HUES48 (cell line): ENCODE measurements around the gene MACROD2.

ENCODE experiments used
- H3K27ac ChIP-seq: one replicate; pipeline ENCODE4 v1.7.0; 2013; ENCODE audit warnings: low read depth, low read length, inconsistent platforms
- H3K27me3 ChIP-seq: 2 replicates; pipeline ENCODE4 v1.6.1; 2013; ENCODE audit warnings: mild to moderate bottlenecking, low read length; ENCODE audit not compliant: control insufficient read depth, insufficient read depth
- H3K36me3 ChIP-seq: 2 replicates; pipeline ENCODE4 v1.6.1; 2013; ENCODE audit warnings: low read length; ENCODE audit not compliant: control insufficient read depth, insufficient read depth
- H3K4me1 ChIP-seq: 2 replicates; pipeline ENCODE4 v1.6.1; 2013; ENCODE audit warnings: mild to moderate bottlenecking, low read length; ENCODE audit not compliant: control insufficient read depth, insufficient read depth
- H3K4me3 ChIP-seq: 2 replicates; pipeline ENCODE4 v1.5.1; 2013; ENCODE audit warnings: mild to moderate bottlenecking, low read depth, low read length
- H3K9ac ChIP-seq: 2 replicates; pipeline ENCODE4 v1.6.1; 2013; ENCODE audit warnings: mild to moderate bottlenecking, low read depth, low read length, moderate library complexity
- H3K9me3 ChIP-seq: 2 replicates; pipeline ENCODE4 v1.6.1; 2013; ENCODE audit warnings: low read length; ENCODE audit not compliant: control insufficient read depth, insufficient read depth

MACROD2 gene

DNA sequence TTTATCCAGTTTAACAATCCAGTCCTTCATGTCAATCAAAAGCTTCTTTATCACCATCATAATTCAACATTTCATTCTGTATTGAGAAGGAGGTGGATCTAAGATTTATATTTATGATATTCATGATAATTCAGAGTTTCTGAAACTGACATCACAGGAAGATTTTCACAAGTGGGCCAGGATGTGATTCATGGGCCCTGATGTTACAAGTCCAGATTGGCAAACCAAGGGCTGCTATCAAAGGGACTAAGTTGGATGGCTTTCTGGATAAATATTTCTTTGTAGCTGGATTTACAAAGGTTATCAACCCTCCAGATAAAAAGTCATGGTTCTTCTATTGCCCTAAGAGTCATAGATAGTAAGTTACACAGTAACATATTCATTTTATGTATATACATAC, 1711.4 kb downstream of the MACROD2 start:
- Histone ChIP-seq H3K27ac (no peak overlapping the region), H3K4me1 (peaks cover 3% of the 10 kb centered on the region; the same call in 1 of the 2 replicates)

DNA sequence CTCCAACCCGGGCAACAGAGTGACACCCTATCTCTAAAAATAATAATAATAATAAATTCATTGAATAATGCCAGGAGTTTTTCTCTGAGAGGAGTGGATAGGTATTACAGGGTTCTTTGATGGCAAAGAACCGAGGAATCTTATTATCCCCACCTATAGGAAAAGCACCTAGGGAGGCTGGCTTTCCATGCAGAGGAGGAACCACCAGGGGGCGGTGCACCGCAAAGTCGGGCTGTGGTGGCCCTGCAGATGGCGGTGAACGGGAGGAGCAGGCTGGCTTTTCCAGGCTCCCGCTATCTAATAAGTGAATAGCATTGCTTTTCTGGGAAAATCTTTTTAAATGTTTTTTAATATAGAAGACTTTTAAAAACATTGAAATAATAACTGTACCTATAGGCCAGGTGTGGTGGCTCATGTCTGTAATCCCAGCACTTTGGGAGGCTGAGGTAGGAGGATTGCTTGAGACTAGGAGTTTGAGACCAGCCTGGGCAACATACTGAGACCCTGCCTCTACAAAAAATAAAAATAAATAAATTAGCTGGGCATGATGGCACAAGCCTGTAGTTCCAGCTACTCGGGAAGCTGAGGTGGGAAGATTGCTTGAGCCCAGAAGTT, 1713.8 kb downstream of the MACROD2 start:
- peaks cover 10% of the 10 kb centered on the region for H3K4me1 ChIP-seq
- H3K27ac ChIP-seq, result no peak overlapping the region
- no peaks in the 10 kb centered on the region for H3K9me3 ChIP-seq
- H3K4me3 ChIP-seq, result no peak overlapping the region
- H3K27me3 ChIP-seq, result no peaks in the 10 kb centered on the region
- H3K36me3 ChIP-seq, result no peaks in the 10 kb centered on the region
- no peak overlapping the region for H3K9ac ChIP-seq

More for the DNA sequence above, 1711.4 kb downstream of the MACROD2 start:
- Histone ChIP-seq H3K27me3 (no peaks in the 10 kb centered on the region), H3K36me3 (no peaks in the 10 kb centered on the region), H3K9me3 (no peaks in the 10 kb centered on the region), H3K9ac (no peak overlapping the region), H3K4me3 (no peak overlapping the region)

DNA sequence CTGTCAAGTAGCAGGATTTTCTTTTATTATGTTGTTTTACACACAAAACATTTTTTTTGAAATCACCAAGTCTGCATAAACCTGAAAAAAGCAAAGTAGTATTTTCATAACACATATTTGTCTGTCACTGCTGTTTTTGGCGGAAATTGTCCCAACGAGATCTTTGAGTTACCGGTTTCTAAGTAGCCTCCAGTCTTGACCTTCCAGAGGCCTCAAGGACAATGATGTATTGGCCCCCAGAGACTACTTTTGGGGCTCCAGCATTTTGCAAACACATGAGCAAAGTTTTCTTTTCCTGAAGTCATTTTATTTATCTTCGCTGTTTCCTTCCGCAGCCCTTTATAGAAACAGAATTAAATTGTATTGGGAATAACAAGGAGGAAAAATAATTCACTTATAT, 1715.3 kb downstream of the MACROD2 start:
- no peaks in the 10 kb centered on the region for H3K36me3 ChIP-seq
- no peak overlapping the region for H3K9ac ChIP-seq
- H3K27me3 ChIP-seq, result no peaks in the 10 kb centered on the region
- H3K4me3 ChIP-seq, result no peak overlapping the region
- peaks cover 18% of the 10 kb centered on the region for H3K4me1 ChIP-seq
- no peak overlapping the region for H3K27ac ChIP-seq
- H3K9me3 ChIP-seq, result no peaks in the 10 kb centered on the region

DNA sequence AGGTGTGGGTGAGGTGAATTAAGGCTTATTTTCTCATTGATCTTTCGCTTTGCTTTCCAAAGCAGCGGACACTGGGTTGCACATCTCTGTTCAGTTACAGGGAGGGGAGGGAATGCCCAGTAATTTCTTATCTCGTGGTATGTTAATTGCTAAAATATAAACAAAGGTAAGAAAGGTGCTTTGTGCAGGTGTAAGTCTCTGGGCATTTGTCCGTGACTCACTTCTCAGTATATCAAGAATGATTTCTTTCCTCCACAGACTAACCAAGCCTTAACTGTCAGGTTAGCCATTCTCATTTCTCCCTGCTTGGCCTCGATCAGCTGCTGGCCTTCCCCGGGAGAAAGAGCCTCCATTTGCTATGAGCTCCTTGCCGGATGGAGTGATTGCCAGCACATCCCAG, 1715.9 kb downstream of the MACROD2 start:
- Histone ChIP-seq H3K4me1 (peaks cover 23% of the 10 kb centered on the region), H3K36me3 (no peaks in the 10 kb centered on the region), H3K9ac (no peak overlapping the region), H3K27me3 (no peaks in the 10 kb centered on the region), H3K4me3 (no peak overlapping the region), H3K27ac (no peak overlapping the region), H3K9me3 (no peaks in the 10 kb centered on the region)

DNA sequence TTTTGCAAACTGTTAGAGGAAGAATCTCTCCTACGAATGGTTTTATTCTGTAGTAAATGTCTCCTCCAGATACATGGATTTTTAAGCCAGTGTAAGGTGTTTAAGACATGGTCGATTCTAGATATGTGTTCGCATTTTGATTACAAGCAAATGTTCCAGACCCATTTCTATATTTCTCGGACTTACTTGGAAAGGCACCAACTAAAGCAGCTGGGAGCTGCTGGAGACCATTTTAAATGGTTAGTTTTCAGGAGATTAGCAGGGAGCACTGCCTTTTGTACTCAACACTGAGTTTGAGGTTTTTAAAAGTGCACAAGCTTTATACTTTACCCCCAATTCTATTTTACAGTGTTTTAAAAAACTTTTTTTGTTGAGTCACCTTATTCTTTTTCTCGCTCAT, 1720.9 kb downstream of the MACROD2 start:
- H3K4me1 ChIP-seq, result peaks cover 27% of the 10 kb centered on the region

DNA sequence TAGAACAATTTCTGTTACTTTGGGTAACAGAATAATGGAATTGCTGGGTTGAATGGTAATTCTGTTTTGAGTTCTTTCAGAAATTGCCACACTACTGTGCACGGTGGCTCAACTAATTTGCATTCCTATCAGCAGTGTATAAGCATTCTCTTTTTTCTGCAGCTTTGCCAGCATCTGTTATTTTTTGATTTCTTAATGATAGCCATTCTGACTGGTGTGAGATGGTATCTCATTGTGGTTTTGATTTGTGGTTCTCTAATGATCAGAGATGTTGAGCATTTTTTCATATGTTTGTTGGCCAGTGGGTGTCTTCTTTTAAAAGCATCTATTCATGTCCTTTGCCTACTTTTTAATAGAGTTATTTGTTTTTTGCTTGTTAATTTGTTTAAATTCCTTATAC, 1731.1 kb downstream of the MACROD2 start:
- H3K36me3 ChIP-seq, result no peaks in the 10 kb centered on the region
- no peaks in the 10 kb centered on the region for H3K27me3 ChIP-seq
- H3K4me1 ChIP-seq, result no peaks in the 10 kb centered on the region
- H3K27ac ChIP-seq, result no peak overlapping the region
- no peak overlapping the region for H3K4me3 ChIP-seq
- peaks cover 3% of the 10 kb centered on the region; the same call in 1 of the 2 replicates for H3K9me3 ChIP-seq
- no peak overlapping the region for H3K9ac ChIP-seq

More for the DNA sequence above, 1720.9 kb downstream of the MACROD2 start:
- H3K4me3 ChIP-seq, result no peak overlapping the region
- H3K9ac ChIP-seq, result no peak overlapping the region
- no peaks in the 10 kb centered on the region for H3K9me3 ChIP-seq
- H3K27ac ChIP-seq, result no peak overlapping the region
- H3K36me3 ChIP-seq, result no peaks in the 10 kb centered on the region
- H3K27me3 ChIP-seq, result no peaks in the 10 kb centered on the region

DNA sequence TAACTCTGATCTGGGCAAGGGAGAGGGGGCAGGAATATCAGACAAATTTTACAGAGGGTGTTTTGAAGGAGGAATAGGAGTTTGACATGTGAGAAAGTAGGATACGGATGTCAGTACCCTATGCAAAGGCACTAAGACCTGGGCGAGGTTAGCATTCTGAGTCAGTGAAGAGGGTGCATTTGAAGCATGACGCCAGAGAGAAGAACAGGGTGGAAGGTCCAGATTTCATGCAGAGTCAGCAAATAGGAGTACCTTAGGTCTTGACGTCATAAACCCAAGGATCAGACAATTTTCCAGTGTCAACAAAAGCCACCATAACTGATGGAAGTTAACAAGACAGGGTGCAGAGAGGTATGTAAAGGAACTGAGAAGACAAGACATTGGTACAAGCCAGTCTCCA, 1738.7 kb downstream of the MACROD2 start:
- Histone ChIP-seq H3K9me3 (no peaks in the 10 kb centered on the region), H3K4me3 (no peak overlapping the region), H3K9ac (no peak overlapping the region), H3K27me3 (no peaks in the 10 kb centered on the region), H3K36me3 (no peaks in the 10 kb centered on the region), H3K4me1 (peaks cover 1% of the 10 kb centered on the region), H3K27ac (no peak overlapping the region)

DNA sequence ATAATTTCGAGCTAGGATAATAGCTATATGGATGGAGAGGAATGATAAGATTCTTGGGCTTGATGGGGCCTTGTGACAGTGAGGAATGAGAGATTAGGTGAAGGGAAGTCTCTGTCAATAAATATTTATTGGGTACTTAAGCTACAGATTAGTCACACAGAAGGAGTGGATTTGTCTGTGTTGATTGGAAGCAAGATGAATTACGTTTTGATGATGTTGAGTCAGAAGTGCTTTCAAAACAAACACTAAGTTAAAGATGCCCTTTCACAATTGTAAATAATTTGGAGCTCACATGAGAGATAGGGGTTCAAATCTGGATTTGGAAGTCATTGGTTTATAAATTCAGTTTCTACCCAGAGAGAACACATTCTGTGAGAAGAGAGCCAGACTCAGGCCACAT, 1743.7 kb downstream of the MACROD2 start:
- H3K4me3 ChIP-seq, result no peak overlapping the region
- H3K4me1 ChIP-seq, result peaks cover 16% of the 10 kb centered on the region
- H3K36me3 ChIP-seq, result no peaks in the 10 kb centered on the region
- H3K27ac ChIP-seq, result no peak overlapping the region
- no peak overlapping the region for H3K9ac ChIP-seq
- H3K9me3 ChIP-seq, result no peaks in the 10 kb centered on the region
- H3K27me3 ChIP-seq, result no peaks in the 10 kb centered on the region

DNA sequence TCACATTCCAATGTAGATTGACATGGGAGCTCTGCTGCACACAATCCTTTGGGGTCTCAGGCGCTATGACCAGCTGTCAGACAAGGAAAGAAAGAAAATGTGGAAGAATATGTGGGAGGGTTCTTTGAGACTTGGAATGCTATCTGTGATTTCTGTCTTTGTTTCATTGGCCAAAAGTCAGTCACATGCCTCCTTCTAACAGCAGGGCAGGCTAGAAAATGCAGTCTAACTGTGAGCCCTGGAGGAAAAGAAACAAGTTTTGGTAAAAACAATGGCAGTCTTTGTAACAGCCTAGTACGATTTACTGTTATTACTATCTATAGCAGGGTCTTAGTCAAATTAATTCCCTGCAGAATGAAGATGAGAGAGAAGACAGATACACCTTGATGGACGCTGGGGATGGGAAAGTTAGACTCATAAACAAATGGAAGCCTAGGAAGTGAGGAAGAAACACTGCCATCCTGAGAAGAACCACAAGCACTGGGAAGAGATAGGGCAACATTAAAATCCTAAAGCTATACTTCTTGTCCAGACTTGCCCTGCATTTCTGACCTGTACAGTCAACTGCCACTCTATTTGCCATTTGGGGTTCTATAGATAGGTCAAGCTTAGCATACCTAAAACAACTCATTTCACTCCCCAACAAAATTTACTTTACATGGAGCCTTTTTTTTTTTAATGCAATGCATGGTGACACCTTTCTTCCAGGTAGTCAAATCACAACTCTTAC, 1744.9 kb downstream of the MACROD2 start:
- H3K27me3 ChIP-seq, result no peaks in the 10 kb centered on the region
- no peaks in the 10 kb centered on the region for H3K36me3 ChIP-seq
- peaks cover 16% of the 10 kb centered on the region for H3K4me1 ChIP-seq
- no peak overlapping the region for H3K9ac ChIP-seq
- H3K4me3 ChIP-seq, result no peak overlapping the region
- no peak overlapping the region for H3K27ac ChIP-seq
- no peaks in the 10 kb centered on the region for H3K9me3 ChIP-seq

DNA sequence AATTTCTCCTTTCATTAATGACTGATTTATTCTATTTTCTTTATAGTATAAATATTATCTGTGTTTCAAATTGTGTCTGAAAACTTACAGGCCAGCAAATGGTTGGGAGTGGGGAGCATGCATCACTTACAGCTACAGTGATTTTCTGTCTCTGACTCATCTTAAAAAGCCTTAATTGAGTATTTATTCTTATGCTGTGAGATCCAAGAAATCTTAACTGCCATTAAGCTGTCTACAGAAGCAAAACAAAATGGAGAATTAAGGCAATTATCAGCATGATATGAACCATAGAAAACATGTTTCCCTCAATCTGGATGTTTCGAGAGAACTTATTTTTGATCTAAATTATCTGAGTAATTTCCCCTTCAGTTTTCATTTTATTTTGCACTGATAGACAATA, 1746.8 kb downstream of the MACROD2 start:
- peaks cover 7% of the 10 kb centered on the region; the same call in 1 of the 2 replicates for H3K9me3 ChIP-seq
- no peaks in the 10 kb centered on the region for H3K36me3 ChIP-seq
- no peaks in the 10 kb centered on the region for H3K27me3 ChIP-seq
- no peak overlapping the region for H3K27ac ChIP-seq
- no peak overlapping the region for H3K9ac ChIP-seq
- no peak overlapping the region for H3K4me3 ChIP-seq
- peaks cover 16% of the 10 kb centered on the region for H3K4me1 ChIP-seq

DNA sequence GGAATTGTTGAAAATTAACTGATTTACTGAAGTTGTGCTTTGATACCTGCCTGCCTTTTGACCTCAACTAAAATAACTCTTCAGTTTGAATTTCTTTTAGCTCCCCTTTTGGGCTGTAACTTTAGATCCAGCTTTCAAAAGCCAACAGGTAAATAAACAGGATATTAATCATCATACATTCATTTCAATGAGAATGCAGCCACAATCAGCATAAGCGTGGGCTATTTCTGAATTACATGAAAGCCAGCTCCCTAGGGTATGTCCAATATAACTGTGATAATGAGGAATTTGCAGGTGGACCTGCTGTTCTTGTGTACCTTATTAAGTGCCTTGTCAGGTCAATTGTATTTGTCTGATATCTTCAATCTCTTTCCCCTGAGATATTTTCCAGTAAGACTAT, 1747.3 kb downstream of the MACROD2 start:
- no peak overlapping the region for H3K27ac ChIP-seq
- peaks cover 7% of the 10 kb centered on the region; the same call in 1 of the 2 replicates for H3K9me3 ChIP-seq
- H3K9ac ChIP-seq, result no peak overlapping the region
- no peaks in the 10 kb centered on the region for H3K36me3 ChIP-seq
- no peaks in the 10 kb centered on the region for H3K27me3 ChIP-seq
- peaks cover 16% of the 10 kb centered on the region for H3K4me1 ChIP-seq
- no peak overlapping the region for H3K4me3 ChIP-seq
